SU-DHL-6 (cell line): ENCODE results near the gene TRMT44.

Experiments
- EZH2phosphoT487 ChIP-seq: fragments of 200-600 bp; sonication (generic), shearing (Covaris generic); conservative IDR thresholded peaks from 2 replicates; pipeline ENCODE4 v1.6.1; 2018; ENCODE audit warnings: mild to moderate bottlenecking, antibody characterized with exemption, low read length, moderate library complexity, mixed read lengths
- TF ChIP-seq, protein P1 (sequence below): fragments of 200-600 bp; sonication (generic); IDR thresholded peaks from one replicate; pipeline ENCODE4 v1.5.1; 2017; ENCODE audit warnings: antibody characterized with exemption, mild to moderate bottlenecking, low read length, moderate library complexity; ENCODE audit not compliant: insufficient read depth, poor library complexity, severe bottlenecking

GRCh38 chr4:8402640-8403039 is 37.9 kb upstream of the TRMT44 start:
- TF ChIP-seq, protein P1, sequence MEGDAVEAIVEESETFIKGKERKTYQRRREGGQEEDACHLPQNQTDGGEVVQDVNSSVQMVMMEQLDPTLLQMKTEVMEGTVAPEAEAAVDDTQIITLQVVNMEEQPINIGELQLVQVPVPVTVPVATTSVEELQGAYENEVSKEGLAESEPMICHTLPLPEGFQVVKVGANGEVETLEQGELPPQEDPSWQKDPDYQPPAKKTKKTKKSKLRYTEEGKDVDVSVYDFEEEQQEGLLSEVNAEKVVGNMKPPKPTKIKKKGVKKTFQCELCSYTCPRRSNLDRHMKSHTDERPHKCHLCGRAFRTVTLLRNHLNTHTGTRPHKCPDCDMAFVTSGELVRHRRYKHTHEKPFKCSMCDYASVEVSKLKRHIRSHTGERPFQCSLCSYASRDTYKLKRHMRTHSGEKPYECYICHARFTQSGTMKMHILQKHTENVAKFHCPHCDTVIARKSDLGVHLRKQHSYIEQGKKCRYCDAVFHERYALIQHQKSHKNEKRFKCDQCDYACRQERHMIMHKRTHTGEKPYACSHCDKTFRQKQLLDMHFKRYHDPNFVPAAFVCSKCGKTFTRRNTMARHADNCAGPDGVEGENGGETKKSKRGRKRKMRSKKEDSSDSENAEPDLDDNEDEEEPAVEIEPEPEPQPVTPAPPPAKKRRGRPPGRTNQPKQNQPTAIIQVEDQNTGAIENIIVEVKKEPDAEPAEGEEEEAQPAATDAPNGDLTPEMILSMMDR, result no peak
- no peak for TF ChIP-seq EZH2phosphoT487
